Activated CD4-positive, CD25-positive, alpha-beta regulatory T cell treated with anti-CD3 and anti-CD28 coated beads, Interleukin-2, amount 50 U/mL, for 24 hours (primary cell): ENCODE results near the gene RHBDL1.

Source experiments
- ATAC-seq, 2 donors: fragments of 150-1000 bp; cut with Tn5 transposase; one replicate each; pipeline ENCODE4 v1.10.0; 2021; ENCODE audit warnings: mild to moderate bottlenecking in 1 of 2, moderate library complexity in 1 of 2

The RHBDL1 gene

DNA sequence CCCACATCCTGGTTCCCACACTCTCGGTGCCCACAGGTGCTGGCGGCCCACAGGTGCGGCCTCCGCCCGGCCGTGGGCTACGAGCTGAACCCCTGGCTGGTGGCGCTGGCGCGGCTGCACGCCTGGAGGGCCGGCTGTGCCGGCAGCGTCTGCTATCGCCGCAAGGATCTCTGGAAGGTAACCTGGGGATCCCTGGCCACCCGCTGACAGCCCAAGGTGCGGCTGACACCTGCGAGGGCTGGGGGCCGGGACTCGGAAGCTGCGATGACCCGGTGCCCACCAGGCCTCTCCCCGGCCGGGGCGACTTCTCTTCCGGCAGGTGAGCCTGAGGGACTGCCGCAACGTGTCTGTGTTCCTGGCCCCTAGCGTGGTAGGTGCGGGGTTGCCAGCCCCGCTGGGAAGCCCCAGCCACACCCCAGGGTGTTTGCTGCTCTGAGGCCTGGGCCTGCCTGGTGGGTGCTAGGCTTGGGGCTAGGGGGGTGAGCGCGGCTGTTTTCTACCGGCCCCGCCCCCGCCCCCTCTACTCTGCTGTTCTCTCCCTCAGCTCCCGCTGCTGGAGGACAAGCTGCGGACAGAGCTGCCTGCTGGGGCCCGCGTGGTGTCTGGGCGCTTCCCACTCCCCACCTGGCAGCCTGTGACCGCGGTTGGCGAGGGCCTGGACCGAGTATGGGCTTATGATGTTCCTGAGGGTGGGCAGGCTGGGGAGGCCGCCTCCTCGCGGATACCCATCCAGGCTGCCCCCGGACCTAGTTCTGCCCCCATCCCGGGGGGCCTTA lies 46.5 kb downstream of the RHBDL1 start:
- ATAC-seq: peak in 1 of 2 donors; percentile 0

DNA sequence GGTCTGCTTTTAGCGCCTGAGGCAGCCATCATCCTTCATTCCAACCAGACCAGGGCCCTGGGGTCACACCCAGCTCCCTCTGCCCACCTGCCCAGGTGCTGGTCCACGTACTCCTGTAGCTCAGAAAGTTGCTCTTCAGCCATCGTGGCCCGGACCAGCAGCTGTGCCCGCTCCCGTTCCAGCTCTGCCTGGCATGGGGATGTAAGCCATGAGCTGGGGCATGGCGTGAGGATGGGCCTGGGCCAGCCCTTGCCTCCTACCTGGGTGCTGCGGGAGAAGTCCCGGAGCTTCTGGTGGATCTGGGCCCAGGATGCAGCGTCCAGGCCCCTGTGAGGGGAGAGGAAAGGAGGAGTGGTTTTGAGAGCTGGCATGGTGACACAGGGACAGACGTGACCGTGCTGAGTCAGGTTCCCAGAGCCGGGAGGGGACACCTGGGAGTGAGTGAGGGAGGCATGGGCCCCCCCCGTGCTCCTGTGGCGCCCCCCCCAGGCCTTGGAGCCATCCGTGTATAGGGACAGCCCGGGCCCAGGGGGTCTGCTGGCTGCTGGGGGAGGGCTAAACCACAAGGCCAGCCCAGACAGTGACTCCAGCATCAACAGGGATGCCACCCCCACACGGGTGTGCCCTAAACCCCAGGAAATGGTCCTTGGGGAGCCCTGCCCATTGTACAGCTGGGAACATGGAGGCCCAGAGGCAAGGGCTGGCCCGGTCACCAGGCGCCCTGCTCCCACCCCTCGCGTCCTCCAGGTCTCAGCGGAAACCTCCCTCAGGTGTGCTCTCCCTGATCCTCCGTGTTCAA lies 47.6 kb downstream of the RHBDL1 start:
- ATAC-seq: no peak

DNA sequence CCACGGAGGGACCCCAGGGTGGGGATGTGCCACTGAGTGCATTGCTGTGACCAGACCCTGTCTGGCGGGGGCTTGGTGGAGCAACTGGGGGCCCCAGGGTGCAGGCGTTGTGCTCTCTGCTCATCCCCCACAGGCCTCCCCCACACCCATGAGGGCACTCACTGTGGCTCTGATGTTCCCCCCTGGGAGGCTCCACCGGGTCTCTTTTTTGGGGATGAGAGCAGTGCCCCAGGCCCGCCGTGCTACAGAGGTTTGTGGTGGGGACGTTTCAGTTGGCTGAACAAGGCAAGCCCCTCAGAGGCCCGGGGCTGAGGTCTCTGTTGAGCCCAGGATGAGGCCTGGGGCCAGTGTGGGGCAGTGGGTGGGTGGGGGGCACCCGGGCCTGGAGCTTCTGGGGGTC lies 48.2 kb downstream of the RHBDL1 start:
- ATAC-seq: no peak

- no peak for ATAC-seq
Observed at GRCh38 chr16:724188-725040, 48.9 kb downstream of the RHBDL1 start.

GRCh38 chr16:725041-725376 lies 49.5 kb downstream of the RHBDL1 start:
- ATAC-seq: no peak

GRCh38 chr16:725463-726187 lies 50.2 kb downstream of the RHBDL1 start:
- no peak for ATAC-seq

GRCh38 chr16:726188-726437 lies 50.6 kb downstream of the RHBDL1 start:
- no peak for ATAC-seq

- ATAC-seq: peak; percentile 22
Observed at GRCh38 chr16:726438-727290, 51.2 kb downstream of the RHBDL1 start, which contains the start of the genes CCDC78 and HAGHL. CCDC78 (minus strand) TSS chr16:726443; CDS start chr16:726367, 76 bp downstream. HAGHL (plus strand) TSS chr16:727106; CDS start chr16:727510, 404 bp downstream.

DNA sequence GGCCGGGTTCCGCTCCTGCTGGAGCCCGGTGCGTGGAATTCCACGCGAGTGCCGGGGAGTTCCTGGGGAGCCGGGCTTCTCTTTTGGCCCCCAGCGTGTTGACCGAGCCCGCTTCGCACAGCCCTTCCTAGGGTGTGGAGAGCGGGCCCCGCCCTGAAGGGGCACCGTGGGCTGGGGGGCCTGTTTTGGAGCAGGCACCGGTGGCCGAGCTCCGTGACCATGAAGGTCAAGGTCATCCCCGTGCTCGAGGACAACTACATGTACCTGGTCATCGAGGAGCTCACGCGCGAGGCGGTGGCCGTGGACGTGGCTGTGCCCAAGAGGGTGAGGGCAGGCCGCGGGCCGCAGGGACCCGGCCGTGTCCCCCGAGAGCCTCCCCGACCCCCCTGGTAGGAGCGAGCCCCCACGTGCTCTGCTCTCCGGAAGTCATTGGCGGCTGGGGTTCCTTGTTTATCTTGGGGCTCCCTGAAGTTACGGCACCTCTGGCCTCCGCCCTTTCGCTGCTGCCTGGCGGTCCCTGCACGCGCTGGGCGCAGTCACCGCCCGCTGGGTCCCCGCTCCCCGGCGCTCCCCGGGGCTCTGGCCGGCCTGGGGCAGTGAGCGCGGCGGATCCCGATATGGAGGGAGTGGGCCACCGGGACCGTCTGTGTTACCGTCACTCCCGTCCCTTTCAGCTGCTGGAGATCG lies 52.0 kb downstream of the RHBDL1 start:
- peak; percentile 7 to 9 for ATAC-seq
